MM.1S (cell line): ENCODE data around the gene TMEM131.
"Not testable (repeated sequence)": the region's sequence is repeated elsewhere in the genome, so short reads cannot be mapped to it uniquely, and the experiment has no call there.

Experiments
- DNase-seq: peaks from one replicate; pipeline ENCODE4 v3.0.0-alpha.2; 2015
- H2AFZ ChIP-seq: fragments of 300-600 bp; sonication (generic); 2 replicates; pipeline ENCODE4 v1.6.0; 2016; ENCODE audit warnings: antibody characterized with exemption, low read length
- H3F3A ChIP-seq: fragments of 300-600 bp; sonication (generic); 2 replicates; pipeline ENCODE4 v1.6.1; 2016; ENCODE audit warnings: mild to moderate bottlenecking, antibody characterized with exemption, low read length, moderate library complexity, mixed read lengths; ENCODE audit not compliant: insufficient read depth
- H3K27ac ChIP-seq: fragments of 300-600 bp; sonication (generic); 2 replicates; pipeline ENCODE4 v1.5.1; 2016; ENCODE audit warnings: mild to moderate bottlenecking, low read length
- H3K27me3 ChIP-seq: fragments of 300-600 bp; sonication (generic); replicated peaks from 2 replicates; pipeline ENCODE4 v1.6.0; 2016; ENCODE audit warnings: low read length; ENCODE audit not compliant: insufficient read depth
- H3K36me3 ChIP-seq: fragments of 300-600 bp; sonication (generic); replicated peaks from 2 replicates; pipeline ENCODE4 v1.6.1; 2016; ENCODE audit warnings: mild to moderate bottlenecking, low read length, mixed read lengths; ENCODE audit not compliant: insufficient read depth
- H3K4me1 ChIP-seq: fragments of 300-600 bp; sonication (generic); 2 replicates; pipeline ENCODE4 v1.6.1; 2016; ENCODE audit warnings: low read length, mixed read lengths
- H3K4me2 ChIP-seq: fragments of 300-600 bp; sonication (generic); 2 replicates; pipeline ENCODE4 v1.6.0; 2016; ENCODE audit warnings: low read depth, low read length
- H3K4me3 ChIP-seq: fragments of 300-600 bp; sonication (generic); 2 replicates; pipeline ENCODE4 v1.5.1; 2016; ENCODE audit warnings: low read length, mixed read lengths
- H3K79me2 ChIP-seq: fragments of 300-600 bp; sonication (generic); 2 replicates; pipeline ENCODE4 v1.6.1; 2016; ENCODE audit warnings: mixed run types, low read length, mixed read lengths
- H3K9ac ChIP-seq: fragments of 300-600 bp; sonication (generic); 2 replicates; pipeline ENCODE4 v1.6.1; 2016; ENCODE audit warnings: low read length, mixed read lengths
- H3K9me2 ChIP-seq: fragments of 300-600 bp; sonication (generic); replicated peaks from 2 replicates; pipeline ENCODE4 v1.6.1; 2016; ENCODE audit warnings: mild to moderate bottlenecking, low read length, mixed read lengths; ENCODE audit not compliant: insufficient read depth
- H3K9me3 ChIP-seq: fragments of 300-600 bp; sonication (generic); replicated peaks from 2 replicates; pipeline ENCODE4 v1.6.1; 2016; ENCODE audit warnings: mild to moderate bottlenecking, low read length, mixed read lengths; ENCODE audit not compliant: insufficient read depth
- H4K20me1 ChIP-seq: fragments of 300-600 bp; sonication (generic); 2 replicates; pipeline ENCODE4 v1.6.1; 2016; ENCODE audit warnings: mild to moderate bottlenecking, low read length, moderate library complexity, mixed read lengths; ENCODE audit not compliant: insufficient read depth
- EZH2 ChIP-seq: fragments of 300-600 bp; sonication (generic); optimal IDR thresholded peaks from 2 replicates; pipeline ENCODE3; 2017; ENCODE audit warnings: low read depth, mild to moderate bottlenecking, antibody characterized with exemption, low read length, mixed read lengths
- EZH2phosphoT487 ChIP-seq: fragments of 300-600 bp; sonication (generic); IDR thresholded peaks from 2 replicates; pipeline ENCODE4 v1.6.1; 2018; ENCODE audit warnings: antibody characterized with exemption, low read length
- TF ChIP-seq, protein P1 (sequence below): fragments of 300-600 bp; sonication (generic); IDR thresholded peaks from 2 replicates; pipeline ENCODE4 v1.5.1; 2016; ENCODE audit warnings: antibody characterized with exemption, low read length, mixed read lengths

The TMEM131 gene

DNA sequence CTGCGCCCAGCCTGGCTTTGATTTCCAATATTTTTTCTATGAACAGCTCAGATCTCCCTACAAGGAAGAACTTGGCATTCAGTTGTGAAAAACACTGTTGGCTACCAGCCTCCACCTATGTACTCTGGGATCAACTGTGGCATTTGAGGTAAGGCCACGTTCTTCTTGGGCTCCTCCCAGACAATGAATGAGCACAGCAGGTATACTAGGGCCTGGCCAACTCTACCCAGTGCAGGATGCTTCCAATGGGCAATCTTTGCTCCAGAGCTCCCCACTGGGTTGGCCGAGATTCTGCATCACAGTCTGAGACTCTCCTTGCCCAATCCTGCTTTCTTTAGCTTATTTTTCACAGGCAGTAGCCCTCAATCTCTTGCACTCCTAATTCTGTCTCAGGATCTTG is 75.9 kb downstream of the TMEM131 start:
- Histone ChIP-seq H3K9ac (no peak overlapping the region), H3K9me2 (no peaks in the 10 kb centered on the region), H3K9me3 (no peaks in the 10 kb centered on the region), H2AFZ (no peak overlapping the region), H3K4me3 (no peak overlapping the region), H3K27ac (no peak overlapping the region), H3K36me3 (no peaks in the 10 kb centered on the region), H4K20me1 (no peaks in the 10 kb centered on the region), H3K27me3 (no peaks in the 10 kb centered on the region), H3K79me2 (peaks cover 8% of the 10 kb centered on the region; the same call in 1 of the 2 replicates), H3K4me2 (no peak overlapping the region), H3K4me1 (no peaks in the 10 kb centered on the region), H3F3A (no peaks in the 10 kb centered on the region)
- no peak for DNase-seq
- TF ChIP-seq EZH2phosphoT487 (no peak), EZH2 (no peak)
- TF ChIP-seq, protein P1, sequence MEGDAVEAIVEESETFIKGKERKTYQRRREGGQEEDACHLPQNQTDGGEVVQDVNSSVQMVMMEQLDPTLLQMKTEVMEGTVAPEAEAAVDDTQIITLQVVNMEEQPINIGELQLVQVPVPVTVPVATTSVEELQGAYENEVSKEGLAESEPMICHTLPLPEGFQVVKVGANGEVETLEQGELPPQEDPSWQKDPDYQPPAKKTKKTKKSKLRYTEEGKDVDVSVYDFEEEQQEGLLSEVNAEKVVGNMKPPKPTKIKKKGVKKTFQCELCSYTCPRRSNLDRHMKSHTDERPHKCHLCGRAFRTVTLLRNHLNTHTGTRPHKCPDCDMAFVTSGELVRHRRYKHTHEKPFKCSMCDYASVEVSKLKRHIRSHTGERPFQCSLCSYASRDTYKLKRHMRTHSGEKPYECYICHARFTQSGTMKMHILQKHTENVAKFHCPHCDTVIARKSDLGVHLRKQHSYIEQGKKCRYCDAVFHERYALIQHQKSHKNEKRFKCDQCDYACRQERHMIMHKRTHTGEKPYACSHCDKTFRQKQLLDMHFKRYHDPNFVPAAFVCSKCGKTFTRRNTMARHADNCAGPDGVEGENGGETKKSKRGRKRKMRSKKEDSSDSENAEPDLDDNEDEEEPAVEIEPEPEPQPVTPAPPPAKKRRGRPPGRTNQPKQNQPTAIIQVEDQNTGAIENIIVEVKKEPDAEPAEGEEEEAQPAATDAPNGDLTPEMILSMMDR, result no peak

DNA sequence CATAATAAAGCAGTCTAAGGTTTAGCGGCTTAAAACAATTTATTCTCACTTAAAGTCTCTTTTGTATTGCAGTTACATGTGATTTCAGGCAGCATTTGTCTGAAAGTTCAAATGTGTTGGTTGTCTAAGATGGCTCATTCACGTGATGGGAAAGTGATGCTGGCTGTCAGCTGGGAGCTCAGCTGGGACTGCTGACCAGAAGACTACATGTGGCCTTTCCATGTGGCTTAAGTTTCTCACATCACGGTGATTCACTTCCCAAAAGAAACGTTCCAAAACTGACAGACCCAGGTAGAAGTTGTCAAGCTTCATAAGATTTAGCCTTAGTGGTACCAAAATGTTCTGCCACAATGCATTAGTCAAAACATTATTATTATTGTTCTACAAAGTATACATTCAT is 76.9 kb downstream of the TMEM131 start:
- Histone ChIP-seq H3K27me3 (no peaks in the 10 kb centered on the region), H3K36me3 (no peaks in the 10 kb centered on the region), H4K20me1 (no peaks in the 10 kb centered on the region), H3K9ac (no peak overlapping the region), H3K4me2 (no peak overlapping the region), H3F3A (no peaks in the 10 kb centered on the region), H3K4me3 (no peak overlapping the region), H3K27ac (no peak overlapping the region), H3K9me3 (no peaks in the 10 kb centered on the region), H3K9me2 (no peaks in the 10 kb centered on the region), H3K79me2 (peaks cover 14% of the 10 kb centered on the region; the same call in 1 of the 2 replicates), H2AFZ (no peak overlapping the region), H3K4me1 (no peaks in the 10 kb centered on the region)
- TF ChIP-seq EZH2phosphoT487, result no peak
- TF ChIP-seq, protein P1, result no peak
- no peak for TF ChIP-seq EZH2
- DNase-seq, result no peak

- H3K79me2 ChIP-seq, result peaks cover 16% of the 10 kb centered on the region; the same call in 1 of the 2 replicates
- H3K36me3 ChIP-seq, H3K27ac ChIP-seq, H2AFZ ChIP-seq, H3K4me2 ChIP-seq, H3K9me2 ChIP-seq, H3F3A ChIP-seq, H3K9ac ChIP-seq, H3K4me1 ChIP-seq, H3K4me3 ChIP-seq, H3K27me3 ChIP-seq, DNase-seq, H3K9me3 ChIP-seq, H4K20me1 ChIP-seq: not testable (repeated sequence)
Measured at GRCh38 chr2:97917668-97918067, 78.1 kb downstream of the TMEM131 start.

GRCh38 chr2:97914691-97915213 is 81.0 kb downstream of the TMEM131 start:
- no peaks in the 10 kb centered on the region for H3K9me3 ChIP-seq
- no peak overlapping the region for H3K9ac ChIP-seq
- H3K27me3 ChIP-seq, result no peaks in the 10 kb centered on the region
- TF ChIP-seq, protein P1, result no peak
- no peak for TF ChIP-seq EZH2
- no peak for TF ChIP-seq EZH2phosphoT487
- no peaks in the 10 kb centered on the region for H3K4me1 ChIP-seq
- H3K27ac ChIP-seq, result no peak overlapping the region
- H3K79me2 ChIP-seq, result peaks cover 16% of the 10 kb centered on the region; the same call in 1 of the 2 replicates
- no peaks in the 10 kb centered on the region for H3K36me3 ChIP-seq
- no peaks in the 10 kb centered on the region for H3K9me2 ChIP-seq
- H3K4me3 ChIP-seq, result no peak overlapping the region
- H4K20me1 ChIP-seq, result no peaks in the 10 kb centered on the region
- no peak overlapping the region for H2AFZ ChIP-seq
- H3K4me2 ChIP-seq, result no peak overlapping the region
- no peaks in the 10 kb centered on the region for H3F3A ChIP-seq
- no peak for DNase-seq
